HEK293T (cell line): ENCODE results near the gene LCN1.

Source experiments
- ARNT ChIP-seq: fragments of 450-650 bp; IDR thresholded peaks from 2 replicates; pipeline ENCODE4 v1.6.1; 2017; ENCODE audit warnings: mild to moderate bottlenecking
- ELF4 ChIP-seq: fragments of 450-650 bp; IDR thresholded peaks from 2 replicates; pipeline ENCODE4 v1.6.1; 2017; ENCODE audit warnings: antibody characterized with exemption
- FOXK2 ChIP-seq: fragments of 450-650 bp; IDR thresholded peaks from 2 replicates; pipeline ENCODE4 v1.6.1; 2016; ENCODE audit warnings: mild to moderate bottlenecking
- FOXM1 ChIP-seq: fragments of 450-650 bp; IDR thresholded peaks from 2 replicates; pipeline ENCODE4 v1.6.1; 2017; ENCODE audit warnings: mild to moderate bottlenecking, borderline replicate concordance
- TARDBP ChIP-seq: fragments of 450-650 bp; IDR thresholded peaks from 2 replicates; pipeline ENCODE4 v1.6.1; 2016

- no peak for TF ChIP-seq FOXK2
- TF ChIP-seq ARNT, result no peak
- TF ChIP-seq FOXM1, result no peak
- no peak for TF ChIP-seq TARDBP
- no peak for TF ChIP-seq ELF4
Observed at GRCh38 chr9:135508211-135508820, 12.9 kb upstream of the LCN1 start.
